ENCODE data around the gene EXOG.

Gene EXOG

DNA sequence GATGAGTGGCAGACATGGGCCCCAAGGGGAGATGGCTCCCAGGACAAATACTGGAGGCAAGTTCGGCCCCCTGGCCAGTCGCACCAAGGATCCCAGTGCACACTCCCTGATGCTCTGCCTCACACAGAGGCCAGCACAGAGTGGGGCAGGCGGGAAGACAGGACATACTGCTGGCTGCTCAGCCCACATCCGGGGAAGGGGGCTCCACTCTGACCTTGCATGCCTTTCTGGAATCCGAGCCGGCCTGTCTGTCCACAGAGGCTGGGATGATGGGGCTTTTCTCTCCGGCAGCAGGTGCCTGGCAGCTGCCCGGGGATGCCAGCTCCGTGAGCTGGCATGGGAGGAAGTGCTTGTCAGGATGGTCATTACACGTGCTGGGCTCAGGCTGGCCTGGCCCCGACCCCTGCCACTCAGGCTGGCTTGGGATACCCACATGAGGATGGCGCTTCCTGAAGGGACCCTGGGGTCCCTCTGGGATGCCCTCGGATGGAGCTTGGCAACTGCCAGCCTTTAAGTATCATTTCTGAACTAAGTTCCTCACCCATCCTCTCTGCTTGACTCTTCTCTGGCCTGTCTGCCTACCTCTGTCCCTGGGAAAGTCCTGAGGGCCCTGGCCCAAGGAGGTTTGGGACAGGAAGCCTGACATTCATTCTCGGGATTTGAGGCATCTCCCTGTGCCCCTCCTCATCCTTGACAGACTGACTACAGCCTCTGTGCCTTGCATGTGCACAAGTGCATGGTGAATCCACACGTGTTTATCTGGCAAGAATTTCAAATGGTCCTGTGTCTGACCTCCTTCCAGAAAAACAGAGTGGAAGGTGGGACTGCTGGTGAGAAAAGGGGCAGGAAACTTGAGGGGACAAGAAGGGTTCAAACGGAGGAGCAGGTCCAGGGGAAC, 46.5 kb downstream of the EXOG start:
- no peak for TF ChIP-seq POLR2AphosphoS5 (IDR thresholded peaks at IDR 0.05; ENCODE audit: low read depth, low read length)
- no peak for TF ChIP-seq SIN3A (IDR thresholded peaks at IDR 0.05; ENCODE audit: borderline replicate concordance, insufficient read depth, low read length)
- TF ChIP-seq TAF1 (IDR thresholded peaks at IDR 0.05; ENCODE audit: borderline replicate concordance, insufficient read depth, low read length) = no peak
- no peak for TF ChIP-seq FOXP2 (optimal IDR thresholded peaks at IDR 0.05; ENCODE audit: borderline replicate concordance, extremely low read depth, extremely low read length, insufficient read depth)
- TF ChIP-seq REST (IDR thresholded peaks at IDR 0.05; ENCODE audit: insufficient read depth in 1 of 2, low read depth in 2 of 2, low read length in 2 of 2) = no peak

- TF ChIP-seq FOXP2 (optimal IDR thresholded peaks at IDR 0.05; ENCODE audit: borderline replicate concordance, extremely low read depth, extremely low read length, insufficient read depth) = no peak
- TF ChIP-seq POLR2AphosphoS5 (IDR thresholded peaks at IDR 0.05; ENCODE audit: low read depth, low read length) = no peak
- TF ChIP-seq TAF1 (IDR thresholded peaks at IDR 0.05; ENCODE audit: borderline replicate concordance, insufficient read depth, low read length) = no peak
- no peak for TF ChIP-seq SIN3A (IDR thresholded peaks at IDR 0.05; ENCODE audit: borderline replicate concordance, insufficient read depth, low read length)
- TF ChIP-seq REST (IDR thresholded peaks at IDR 0.05; ENCODE audit: insufficient read depth in 1 of 2, low read depth in 2 of 2, low read length in 2 of 2) = no peak
Measured at GRCh38 chr3:38543586-38543985, 47.4 kb downstream of the EXOG start.

- TF ChIP-seq SIN3A (IDR thresholded peaks at IDR 0.05; ENCODE audit: borderline replicate concordance, insufficient read depth, low read length) (no peak), REST (IDR thresholded peaks at IDR 0.05; ENCODE audit: insufficient read depth in 1 of 2, low read depth in 2 of 2, low read length in 2 of 2) (no peak), POLR2AphosphoS5 (IDR thresholded peaks at IDR 0.05; ENCODE audit: low read depth, low read length) (no peak), FOXP2 (optimal IDR thresholded peaks at IDR 0.05; ENCODE audit: borderline replicate concordance, extremely low read depth, extremely low read length, insufficient read depth) (no peak), TAF1 (IDR thresholded peaks at IDR 0.05; ENCODE audit: borderline replicate concordance, insufficient read depth, low read length) (no peak)
Measured at GRCh38 chr3:38544926-38545325, 48.8 kb downstream of the EXOG start.

GRCh38 chr3:38545550-38545949, 49.4 kb downstream of the EXOG start:
- no peak for TF ChIP-seq FOXP2 (optimal IDR thresholded peaks at IDR 0.05; ENCODE audit: borderline replicate concordance, extremely low read depth, extremely low read length, insufficient read depth)
- no peak for TF ChIP-seq REST (IDR thresholded peaks at IDR 0.05; ENCODE audit: insufficient read depth in 1 of 2, low read depth in 2 of 2, low read length in 2 of 2)
- no peak for TF ChIP-seq TAF1 (IDR thresholded peaks at IDR 0.05; ENCODE audit: borderline replicate concordance, insufficient read depth, low read length)
- no peak for TF ChIP-seq POLR2AphosphoS5 (IDR thresholded peaks at IDR 0.05; ENCODE audit: low read depth, low read length)
- no peak for TF ChIP-seq SIN3A (IDR thresholded peaks at IDR 0.05; ENCODE audit: borderline replicate concordance, insufficient read depth, low read length)

Data from PFSK-1 (cell line).